SK-N-SH treated with all-trans-retinoic acid at 6 μM for 48 hours (cell line): ENCODE data around the gene POLR3B.

Experiments used
- ATAC-seq: fragments of 200-7000 bp; cut with Tn5 transposase; 3 replicates; pipeline ENCODE4 v1.9.1; 2020; ENCODE audit warnings: mild to moderate bottlenecking, moderate library complexity
- BACH2 ChIP-seq: fragments of 250-450 bp; sonication (Bioruptor Pico); IDR thresholded peaks from 2 replicates; pipeline ENCODE4 v1.9.0; 2021; ENCODE audit warnings: mild to moderate bottlenecking, borderline replicate concordance
- CREB5 ChIP-seq: fragments of 250-450 bp; sonication (Bioruptor Pico); IDR thresholded peaks from 2 replicates; pipeline ENCODE4 v1.5.1; 2020; ENCODE audit warnings: low read depth, mild to moderate bottlenecking, moderate library complexity
- CSDC2 ChIP-seq: fragments of 250-450 bp; sonication (Bioruptor Pico); IDR thresholded peaks from 2 replicates; pipeline ENCODE4 v1.5.0; 2020; ENCODE audit warnings: mild to moderate bottlenecking, moderate library complexity
- ESRRG ChIP-seq: fragments of 250-450 bp; sonication (Bioruptor Pico); IDR thresholded peaks from 2 replicates; pipeline ENCODE4 v1.6.1; 2021; ENCODE audit warnings: mild to moderate bottlenecking
- GLIS3 ChIP-seq: fragments of 250-450 bp; sonication (Bioruptor Pico); IDR thresholded peaks from 2 replicates; pipeline ENCODE4 v1.5.0; 2020; ENCODE audit warnings: mild to moderate bottlenecking, moderate library complexity
- ISL1 ChIP-seq: fragments of 250-450 bp; sonication (Bioruptor Pico); IDR thresholded peaks from 2 replicates; pipeline ENCODE4 v2.1.2; 2022; ENCODE audit warnings: mild to moderate bottlenecking, moderate library complexity
- POU6F1 ChIP-seq: fragments of 250-450 bp; sonication (Bioruptor Pico); IDR thresholded peaks from 2 replicates; pipeline ENCODE4 v1.8.0; 2021; ENCODE audit warnings: low read depth, mild to moderate bottlenecking, moderate library complexity, borderline replicate concordance
- PPARA ChIP-seq: fragments of 250-450 bp; sonication (Bioruptor Pico); IDR thresholded peaks from 2 replicates; pipeline ENCODE4 v1.5.0; 2020; ENCODE audit warnings: mild to moderate bottlenecking, borderline replicate concordance
- RARB ChIP-seq: fragments of 250-450 bp; sonication (Bioruptor Pico); IDR thresholded peaks from 2 replicates; pipeline ENCODE4 v1.8.0; 2021; ENCODE audit warnings: mild to moderate bottlenecking, moderate library complexity
- TOX ChIP-seq: fragments of 250-450 bp; sonication (Bioruptor Pico); IDR thresholded peaks from 2 replicates; pipeline ENCODE4 v1.8.0; 2021; ENCODE audit warnings: mild to moderate bottlenecking, moderate library complexity, borderline replicate concordance
- ZC3H10 ChIP-seq: fragments of 250-450 bp; sonication (Bioruptor Pico); IDR thresholded peaks from 2 replicates; pipeline ENCODE4 v1.5.1; 2021; ENCODE audit warnings: mild to moderate bottlenecking, moderate library complexity
- ZFP30 ChIP-seq: fragments of 450-650 bp; formaldehyde crosslinking; IDR thresholded peaks from 2 replicates; pipeline ENCODE4 v1.5.0; 2022; ENCODE audit warnings: mild to moderate bottlenecking, moderate library complexity
- ZNF70 ChIP-seq: fragments of 450-650 bp; formaldehyde crosslinking; IDR thresholded peaks from 2 replicates; pipeline ENCODE4 v1.5.0; 2020; ENCODE audit warnings: mild to moderate bottlenecking, moderate library complexity
- ZNF8 ChIP-seq: fragments of 450-650 bp; formaldehyde crosslinking; IDR thresholded peaks from 2 replicates; pipeline ENCODE4 v1.5.0; 2020; ENCODE audit warnings: mild to moderate bottlenecking, moderate library complexity
- TF ChIP-seq, protein P1 (sequence below): fragments of 250-450 bp; sonication (Bioruptor Pico); IDR thresholded peaks from 2 replicates; pipeline ENCODE4 v1.5.1; 2021; ENCODE audit warnings: mild to moderate bottlenecking, moderate library complexity
- TF ChIP-seq, protein P2 (sequence below): fragments of 250-450 bp; sonication (Bioruptor Pico); IDR thresholded peaks from 2 replicates; pipeline ENCODE4 v1.5.0; 2020; ENCODE audit warnings: mild to moderate bottlenecking, moderate library complexity
- TF ChIP-seq, protein P3 (sequence below): fragments of 250-450 bp; sonication (Bioruptor Pico); IDR thresholded peaks from 2 replicates; pipeline ENCODE4 v1.8.0; 2020; ENCODE audit warnings: mild to moderate bottlenecking, moderate library complexity, borderline replicate concordance

POLR3B gene

GRCh38 chr12:106417926-106418910, 60.7 kb downstream of the POLR3B start:
- peak; percentile 95 for ATAC-seq
- TF ChIP-seq, protein P1, sequence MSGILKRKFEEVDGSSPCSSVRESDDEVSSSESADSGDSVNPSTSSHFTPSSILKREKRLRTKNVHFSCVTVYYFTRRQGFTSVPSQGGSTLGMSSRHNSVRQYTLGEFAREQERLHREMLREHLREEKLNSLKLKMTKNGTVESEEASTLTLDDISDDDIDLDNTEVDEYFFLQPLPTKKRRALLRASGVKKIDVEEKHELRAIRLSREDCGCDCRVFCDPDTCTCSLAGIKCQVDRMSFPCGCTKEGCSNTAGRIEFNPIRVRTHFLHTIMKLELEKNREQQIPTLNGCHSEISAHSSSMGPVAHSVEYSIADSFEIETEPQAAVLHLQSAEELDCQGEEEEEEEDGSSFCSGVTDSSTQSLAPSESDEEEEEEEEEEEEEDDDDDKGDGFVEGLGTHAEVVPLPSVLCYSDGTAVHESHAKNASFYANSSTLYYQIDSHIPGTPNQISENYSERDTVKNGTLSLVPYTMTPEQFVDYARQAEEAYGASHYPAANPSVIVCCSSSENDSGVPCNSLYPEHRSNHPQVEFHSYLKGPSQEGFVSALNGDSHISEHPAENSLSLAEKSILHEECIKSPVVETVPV (CRISPR knock-in tag) = no peak
- TF ChIP-seq ISL1 (no peak), ZFP30 (CRISPR knock-in tag) (no peak), CREB5 (CRISPR knock-in tag) (no peak), TOX (CRISPR knock-in tag) (no peak), RARB (CRISPR knock-in tag) (no peak)
- TF ChIP-seq, protein P2, sequence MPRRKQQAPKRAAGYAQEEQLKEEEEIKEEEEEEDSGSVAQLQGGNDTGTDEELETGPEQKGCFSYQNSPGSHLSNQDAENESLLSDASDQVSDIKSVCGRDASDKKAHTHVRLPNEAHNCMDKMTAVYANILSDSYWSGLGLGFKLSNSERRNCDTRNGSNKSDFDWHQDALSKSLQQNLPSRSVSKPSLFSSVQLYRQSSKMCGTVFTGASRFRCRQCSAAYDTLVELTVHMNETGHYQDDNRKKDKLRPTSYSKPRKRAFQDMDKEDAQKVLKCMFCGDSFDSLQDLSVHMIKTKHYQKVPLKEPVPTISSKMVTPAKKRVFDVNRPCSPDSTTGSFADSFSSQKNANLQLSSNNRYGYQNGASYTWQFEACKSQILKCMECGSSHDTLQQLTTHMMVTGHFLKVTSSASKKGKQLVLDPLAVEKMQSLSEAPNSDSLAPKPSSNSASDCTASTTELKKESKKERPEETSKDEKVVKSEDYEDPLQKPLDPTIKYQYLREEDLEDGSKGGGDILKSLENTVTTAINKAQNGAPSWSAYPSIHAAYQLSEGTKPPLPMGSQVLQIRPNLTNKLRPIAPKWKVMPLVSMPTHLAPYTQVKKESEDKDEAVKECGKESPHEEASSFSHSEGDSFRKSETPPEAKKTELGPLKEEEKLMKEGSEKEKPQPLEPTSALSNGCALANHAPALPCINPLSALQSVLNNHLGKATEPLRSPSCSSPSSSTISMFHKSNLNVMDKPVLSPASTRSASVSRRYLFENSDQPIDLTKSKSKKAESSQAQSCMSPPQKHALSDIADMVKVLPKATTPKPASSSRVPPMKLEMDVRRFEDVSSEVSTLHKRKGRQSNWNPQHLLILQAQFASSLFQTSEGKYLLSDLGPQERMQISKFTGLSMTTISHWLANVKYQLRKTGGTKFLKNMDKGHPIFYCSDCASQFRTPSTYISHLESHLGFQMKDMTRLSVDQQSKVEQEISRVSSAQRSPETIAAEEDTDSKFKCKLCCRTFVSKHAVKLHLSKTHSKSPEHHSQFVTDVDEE (CRISPR knock-in tag) = no peak
- TF ChIP-seq, protein P3, sequence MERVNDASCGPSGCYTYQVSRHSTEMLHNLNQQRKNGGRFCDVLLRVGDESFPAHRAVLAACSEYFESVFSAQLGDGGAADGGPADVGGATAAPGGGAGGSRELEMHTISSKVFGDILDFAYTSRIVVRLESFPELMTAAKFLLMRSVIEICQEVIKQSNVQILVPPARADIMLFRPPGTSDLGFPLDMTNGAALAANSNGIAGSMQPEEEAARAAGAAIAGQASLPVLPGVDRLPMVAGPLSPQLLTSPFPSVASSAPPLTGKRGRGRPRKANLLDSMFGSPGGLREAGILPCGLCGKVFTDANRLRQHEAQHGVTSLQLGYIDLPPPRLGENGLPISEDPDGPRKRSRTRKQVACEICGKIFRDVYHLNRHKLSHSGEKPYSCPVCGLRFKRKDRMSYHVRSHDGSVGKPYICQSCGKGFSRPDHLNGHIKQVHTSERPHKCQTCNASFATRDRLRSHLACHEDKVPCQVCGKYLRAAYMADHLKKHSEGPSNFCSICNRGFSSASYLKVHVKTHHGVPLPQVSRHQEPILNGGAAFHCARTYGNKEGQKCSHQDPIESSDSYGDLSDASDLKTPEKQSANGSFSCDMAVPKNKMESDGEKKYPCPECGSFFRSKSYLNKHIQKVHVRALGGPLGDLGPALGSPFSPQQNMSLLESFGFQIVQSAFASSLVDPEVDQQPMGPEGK (CRISPR knock-in tag) = no peak

- TF ChIP-seq BACH2 (CRISPR knock-in tag) (no peak), ZNF70 (no peak), ZNF8 (CRISPR knock-in tag) (no peak), CSDC2 (CRISPR knock-in tag) (no peak), TOX (CRISPR knock-in tag) (no peak), ZC3H10 (CRISPR knock-in tag) (no peak), ISL1 (no peak), PPARA (CRISPR knock-in tag) (no peak), POU6F1 (no peak), GLIS3 (CRISPR knock-in tag) (no peak)
- TF ChIP-seq, all 23 proteins: peak for 0
- peak; percentile 18; the same call in 2 of the 3 replicates for ATAC-seq
These were observed 61.4 kb downstream of the POLR3B start for GRCh38 chr12:106418970-106419369.

DNA sequence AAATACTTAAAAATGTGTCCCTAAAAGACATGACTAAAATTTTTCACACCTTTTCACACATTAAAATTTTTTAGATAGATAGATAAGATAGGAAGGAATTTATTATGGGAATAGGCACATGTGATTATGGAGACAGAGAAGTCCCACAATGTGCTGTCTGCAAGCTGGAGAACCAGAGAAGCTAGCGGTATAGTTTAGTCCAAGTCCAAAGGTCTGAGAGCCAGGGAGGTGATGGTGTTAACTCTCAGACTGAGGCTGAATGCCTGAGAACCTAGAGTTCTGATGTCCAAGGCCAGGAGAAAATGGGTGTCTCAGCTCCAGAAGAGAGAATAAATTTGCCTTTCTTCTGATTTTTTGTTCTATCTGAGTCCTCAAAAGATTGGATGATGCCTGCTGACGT, 65.7 kb downstream of the POLR3B start:
- no peak for ATAC-seq
- no peak for TF ChIP-seq ESRRG (CRISPR knock-in tag)
- no peak for TF ChIP-seq ZNF8 (CRISPR knock-in tag)
- TF ChIP-seq, protein P1 (CRISPR knock-in tag) = no peak
- no peak for TF ChIP-seq BACH2 (CRISPR knock-in tag)
- TF ChIP-seq, protein P2 (CRISPR knock-in tag) = no peak
- no peak for TF ChIP-seq RARB (CRISPR knock-in tag)
- no peak for TF ChIP-seq TOX (CRISPR knock-in tag)
